ENCODE measurements around the gene DDX23. TPM values are rescaled to one million over a fixed set of nuclear protein-coding genes. Genes with fewer than 3 reads are reported as not detected.

The DDX23 gene
- total RNA-seq, 6 donors from 2014 or later = 64.5 to 163 (median 81.8) TPM

- TF ChIP-seq CTCF (IDR thresholded peaks at IDR 0.05) (no peak), POLR2AphosphoS5 (IDR thresholded peaks at IDR 0.05) (no peak), EP300 (IDR thresholded peaks at IDR 0.05) (no peak), POLR2A (IDR thresholded peaks at IDR 0.05) (no peak)
- Histone ChIP-seq H3K4me1 (no peaks in the 10 kb centered on the region), H3K9me3 (no peaks in the 10 kb centered on the region), H3K4me3 (no peak overlapping the region), H3K27me3 (no peaks in the 10 kb centered on the region), H3K36me3 (peaks cover 55 to 94% (median 82%) of the 10 kb centered on the region in 4 donors), H3K27ac (no peak overlapping the region)
- WGBS, 2 donors = 89 to 95% methylated on average over 4 of the region's 4 CpGs
- DNase-seq = no peak
- no peak for ATAC-seq (ENCODE audit: low FRiP score in 2 of 2)
These were observed 13.9 kb downstream of the DDX23 start for GRCh38 chr12:48838048-48838447.

GRCh38 chr12:48832321-48833060 lies 19.5 kb downstream of the DDX23 start:
- no peak for TF ChIP-seq POLR2A (IDR thresholded peaks at IDR 0.05)
- no peak for TF ChIP-seq EP300 (IDR thresholded peaks at IDR 0.05)
- no peak for TF ChIP-seq CTCF (IDR thresholded peaks at IDR 0.05)
- TF ChIP-seq POLR2AphosphoS5 (IDR thresholded peaks at IDR 0.05) = no peak
- DNase-seq = no peak
- Histone ChIP-seq H3K9me3 (no peaks in the 10 kb centered on the region), H3K4me3 (no peak overlapping the region), H3K27ac (no peak overlapping the region), H3K27me3 (no peaks in the 10 kb centered on the region), H3K36me3 (peaks cover 56 to 100% (median 98%) of the 10 kb centered on the region in 4 donors), H3K4me1 (no peaks in the 10 kb centered on the region)
- 77 to 95% methylated on average over 5 to 12 of the region's 12 CpGs for WGBS, 2 donors
- no peak for ATAC-seq (ENCODE audit: low FRiP score in 2 of 2)

GRCh38 chr12:48831257-48831656 lies 20.7 kb downstream of the DDX23 start:
- Histone ChIP-seq H3K27ac (no peak overlapping the region), H3K36me3 (peaks cover 49 to 100% (median 92%) of the 10 kb centered on the region in 4 donors), H3K9me3 (no peaks in the 10 kb centered on the region), H3K4me3 (no peak overlapping the region), H3K4me1 (no peaks in the 10 kb centered on the region), H3K27me3 (no peaks in the 10 kb centered on the region)
- ATAC-seq (ENCODE audit: low FRiP score in 2 of 2) (no peak), DNase-seq (no peak)
- no peak for TF ChIP-seq EP300 (IDR thresholded peaks at IDR 0.05)
- no peak for TF ChIP-seq POLR2AphosphoS5 (IDR thresholded peaks at IDR 0.05)
- no peak for TF ChIP-seq POLR2A (IDR thresholded peaks at IDR 0.05)
- no peak for TF ChIP-seq CTCF (IDR thresholded peaks at IDR 0.05)
- 92 to 93% methylated on average over 6 of the region's 6 CpGs for WGBS, 2 donors

DNA sequence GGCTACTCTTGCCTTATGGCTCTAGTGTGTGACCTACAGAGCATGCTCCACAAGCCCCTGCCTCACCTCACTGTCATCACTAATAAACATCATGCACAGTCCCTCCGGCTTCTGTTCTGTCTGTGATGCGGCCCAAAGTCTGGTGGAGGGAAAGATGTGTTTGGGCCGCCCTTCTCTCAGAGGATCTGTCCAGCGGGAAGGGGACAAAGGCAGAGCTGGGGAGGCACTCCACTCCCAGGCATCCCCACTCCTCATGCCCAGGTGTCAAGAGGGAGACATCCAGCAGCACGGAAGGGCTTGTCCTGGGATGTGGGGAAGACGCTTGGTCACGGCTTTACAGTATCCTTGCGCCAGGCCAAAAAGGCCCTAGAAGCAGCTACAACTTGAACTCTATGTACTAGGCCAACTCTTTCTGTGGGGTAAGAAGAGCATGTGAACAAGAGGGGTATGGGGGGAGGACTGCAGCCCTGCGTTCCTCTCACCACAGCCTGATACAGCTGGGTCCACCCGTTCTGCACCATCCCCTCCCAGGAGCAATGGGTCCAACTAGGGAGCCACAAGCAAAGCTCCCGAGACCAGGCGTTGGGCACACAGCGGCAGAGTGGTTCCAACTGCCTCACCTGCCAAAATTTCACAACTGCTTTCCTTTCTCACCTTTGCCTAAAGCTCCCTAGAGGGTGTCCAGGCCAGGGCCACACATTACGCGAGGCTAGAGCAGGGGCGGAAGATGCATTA lies 23.0 kb downstream of the DDX23 start:
- Histone ChIP-seq H3K9me3 (no peaks in the 10 kb centered on the region), H3K36me3 (peaks cover 38 to 99% (median 72%) of the 10 kb centered on the region in 4 donors), H3K27ac (no peak overlapping the region), H3K4me1 (peaks cover 0 to 1% (median 0%) of the 10 kb centered on the region in 4 donors), H3K27me3 (no peaks in the 10 kb centered on the region), H3K4me3 (no peak overlapping the region)
- no peak for ATAC-seq (ENCODE audit: low FRiP score in 2 of 2)
- TF ChIP-seq CTCF (IDR thresholded peaks at IDR 0.05) (no peak), EP300 (IDR thresholded peaks at IDR 0.05) (no peak)
- 90 to 91% methylated on average over 8 to 16 of the region's 16 CpGs for WGBS, 2 donors
- no peak for DNase-seq

Measured in upper lobe of left lung (tissue), 6 donors.